H1 (cell line): Measurements from ENCODE around the gene OR51B4. TPM values are rescaled to one million over a fixed set of nuclear protein-coding genes. Genes with fewer than 3 reads are reported as not detected.

Experiments
- CTCF ChIA-PET: fragments of 300-600 bp; sonication (Branson Sonifier 250); formaldehyde crosslinking; loops from one replicate; lab custom pipeline; 2021; ENCODE audit not compliant: partially characterized antibody; lab: Charles Lee
- POLR2A ChIA-PET: fragments of 300-600 bp; sonication (Branson Sonifier 250); formaldehyde crosslinking; loops from one replicate; lab custom pipeline; 2021; ENCODE audit warnings: inconsistent platforms; ENCODE audit not compliant: partially characterized antibody; lab: Charles Lee
- DNase-seq, 2 experiments: peaks; one replicate each; pipeline versions ENCODE4 v3.0.0 to v3.0.0-alpha.2; 2010 to 2022; ENCODE audit warnings: low spot score in 2 of 2, low read depth in 1 of 2, mixed read lengths in 1 of 2
- FAIRE-seq: peaks from 2 replicates; lab custom pipeline; 2011; peaks lifted over from hg19 to GRCh38; lab: Jason Lieb, UNC
- H2AFZ ChIP-seq: 2 replicates; pipeline ENCODE4 v1.8.1; 2012; ENCODE audit warnings: low read length, inconsistent platforms
- H2AK5ac ChIP-seq: 2 replicates; pipeline ENCODE4 v1.6.1; 2013; ENCODE audit warnings: low read depth, low read length
- H2BK120ac ChIP-seq: replicated peaks from 2 replicates; pipeline ENCODE3; 2013; ENCODE audit warnings: low read depth, low read length, inconsistent platforms
- H2BK12ac ChIP-seq: 2 replicates; pipeline ENCODE4 v1.6.1; 2013; ENCODE audit warnings: low read depth, low read length
- H2BK15ac ChIP-seq: 2 replicates; pipeline ENCODE4 v1.6.1; 2013; ENCODE audit warnings: low read length
- H2BK20ac ChIP-seq: 2 replicates; pipeline ENCODE4 v1.6.1; 2013; ENCODE audit warnings: low read length
- H2BK5ac ChIP-seq: 2 replicates; pipeline ENCODE4 v1.6.1; 2013; ENCODE audit warnings: low read depth, low read length
- H3K14ac ChIP-seq: 2 replicates; pipeline ENCODE4 v1.6.1; 2013; ENCODE audit warnings: inconsistent platforms; ENCODE audit not compliant: insufficient read length
- H3K18ac ChIP-seq: 2 replicates; pipeline ENCODE4 v1.6.1; 2013; ENCODE audit warnings: low read length; ENCODE audit errors: extremely low read depth
- H3K23ac ChIP-seq: 2 replicates; pipeline ENCODE4 v1.6.1; 2013; ENCODE audit warnings: inconsistent platforms; ENCODE audit not compliant: insufficient read length
- H3K23me2 ChIP-seq: 2 replicates; pipeline ENCODE4 v1.6.1; 2013; ENCODE audit warnings: low read depth, low read length
- H3K27ac ChIP-seq: 2 replicates; pipeline ENCODE4 v1.6.1; 2011; ENCODE audit warnings: low read depth, low read length, inconsistent platforms
- H3K27me3 ChIP-seq, 4 experiments: replicated peaks in 1 of 4; 1 replicate in 1 of 4; 2 replicates in 3 of 4; pipeline versions ENCODE4 v1.6.1 to v1.8.1; 2011 to 2013; ENCODE audit warnings: low read length in 3 of 4, mild to moderate bottlenecking in 3 of 4, inconsistent platforms in 2 of 4, mixed read lengths in 2 of 4, moderate library complexity in 1 of 4; ENCODE audit not compliant: control insufficient read depth in 3 of 4, insufficient read depth in 3 of 4; ENCODE audit errors: extremely low read depth in 1 of 4
- H3K36me3 ChIP-seq, 4 experiments: 2 replicates each; pipeline versions ENCODE4 v1.6.1 to v1.8.1; 2011 to 2013; ENCODE audit warnings: mild to moderate bottlenecking in 4 of 4, low read length in 3 of 4, moderate library complexity in 2 of 4, control low read depth in 1 of 4, inconsistent platforms in 1 of 4; ENCODE audit not compliant: insufficient read depth in 4 of 4, control insufficient read depth in 2 of 4
- H3K4ac ChIP-seq: replicated peaks from 2 replicates; pipeline ENCODE3; 2013; ENCODE audit warnings: low read length, low read depth, mixed read lengths, inconsistent platforms; ENCODE audit not compliant: insufficient read length
- H3K4me1 ChIP-seq, 4 experiments: replicated peaks in 1 of 4; 1 replicate in 1 of 4; 2 replicates in 3 of 4; pipeline versions ENCODE4 v1.6.1 to v1.8.1; 2011 to 2013; ENCODE audit warnings: low read length in 3 of 4, inconsistent platforms in 2 of 4, mixed read lengths in 1 of 4; ENCODE audit not compliant: insufficient read depth in 4 of 4, control insufficient read depth in 3 of 4
- H3K4me2 ChIP-seq, 2 experiments: 2 replicates each; pipeline versions ENCODE4 v1.6.1 to v1.8.1; 2011 to 2013; ENCODE audit warnings: low read depth in 2 of 2, low read length in 2 of 2, control low read depth in 1 of 2, inconsistent platforms in 1 of 2, mild to moderate bottlenecking in 1 of 2; ENCODE audit not compliant: insufficient read depth in 1 of 2
- H3K4me3 ChIP-seq, 4 experiments: fragments of 200-600, 300-600 bp in 1 of 4; sonication (generic), shearing (Covaris generic), sonication (Bioruptor Twin) in 1 of 4; 2 replicates each; pipeline versions ENCODE4 v1.5.1 to v1.8.1; 2011 to 2016; ENCODE audit warnings: low read length in 4 of 4, low read depth in 3 of 4, control low read depth in 2 of 4, inconsistent platforms in 2 of 4, mild to moderate bottlenecking in 2 of 4, mixed read lengths in 1 of 4, moderate library complexity in 1 of 4; ENCODE audit not compliant: insufficient read depth in 2 of 4; ENCODE audit errors: extremely low read depth in 1 of 4
- H3K56ac ChIP-seq: replicated peaks from 2 replicates; pipeline ENCODE3; 2013; ENCODE audit warnings: low read depth, mild to moderate bottlenecking, mixed read lengths, low read length, inconsistent platforms; ENCODE audit not compliant: insufficient read length
- H3K79me1 ChIP-seq: 2 replicates; pipeline ENCODE4 v1.6.1; 2013; ENCODE audit warnings: low read depth, low read length, control low read depth
- H3K79me2 ChIP-seq, 2 experiments: 2 replicates each; pipeline versions ENCODE4 v1.6.1 to v1.8.1; 2012 to 2013; ENCODE audit warnings: low read length in 2 of 2, mild to moderate bottlenecking in 2 of 2, inconsistent platforms in 1 of 2; ENCODE audit not compliant: insufficient read depth in 2 of 2, control insufficient read depth in 1 of 2
- H3K9ac ChIP-seq, 4 experiments: replicated peaks in 1 of 4; 1 replicate in 1 of 4; 2 replicates in 3 of 4; pipeline versions ENCODE4 v1.6.1 to v1.8.1; 2011 to 2013; ENCODE audit warnings: low read depth in 3 of 4, low read length in 3 of 4, control low read depth in 2 of 4, mild to moderate bottlenecking in 2 of 4, moderate library complexity in 2 of 4, inconsistent platforms in 1 of 4; ENCODE audit errors: extremely low read depth in 1 of 4
- H3K9me3 ChIP-seq, 2 experiments: 2 replicates each; pipeline versions ENCODE4 v1.6.1 to v1.8.1; 2012 to 2013; ENCODE audit warnings: mild to moderate bottlenecking in 2 of 2, moderate library complexity in 2 of 2, control low read depth in 1 of 2, inconsistent platforms in 1 of 2, low read depth in 1 of 2, low read length in 1 of 2, mixed read lengths in 1 of 2; ENCODE audit not compliant: insufficient read depth in 2 of 2
- H4K20me1 ChIP-seq, 2 experiments: replicated peaks in 1 of 2; 2 replicates each; pipeline versions ENCODE3 to v1.8.1; 2011 to 2013; ENCODE audit warnings: inconsistent platforms in 2 of 2, low read length in 2 of 2, mild to moderate bottlenecking in 1 of 2; ENCODE audit not compliant: insufficient read depth in 2 of 2, control insufficient read depth in 1 of 2
- H4K5ac ChIP-seq: 2 replicates; pipeline ENCODE4 v1.6.1; 2013; ENCODE audit warnings: low read length, low read depth, mixed read lengths, inconsistent platforms; ENCODE audit not compliant: insufficient read length
- H4K8ac ChIP-seq: 2 replicates; pipeline ENCODE4 v1.8.0; 2013; ENCODE audit warnings: mild to moderate bottlenecking, moderate library complexity, low read length, inconsistent platforms; ENCODE audit not compliant: insufficient read depth; ENCODE audit errors: extremely low read depth
- H4K91ac ChIP-seq: replicated peaks from 2 replicates; pipeline ENCODE3; 2013; ENCODE audit warnings: low read length, mixed read lengths, inconsistent platforms; ENCODE audit not compliant: insufficient read length
- ASH2L ChIP-seq: fragments of 200-600, 300-600 bp; sonication (generic); IDR thresholded peaks from one replicate; pipeline ENCODE4 v1.7.1; 2017; ENCODE audit warnings: low read length
- BCL11A ChIP-seq, 2 experiments: IDR thresholded peaks; one replicate each; pipeline ENCODE4 v1.6.1; 2011; ENCODE audit warnings: low read depth in 2 of 2, low read length in 2 of 2, mild to moderate bottlenecking in 2 of 2
- BRCA1 ChIP-seq: IDR thresholded peaks from 2 replicates; pipeline ENCODE4 v1.6.1; 2012; ENCODE audit warnings: low read depth, low read length, improper control_type of control experiment
- CBX5 ChIP-seq: fragments of 300-800, 300-1000 bp; sonication (generic); IDR thresholded peaks from 2 replicates; pipeline ENCODE4 v1.7.1; 2016; ENCODE audit warnings: antibody characterized with exemption, low read length, low read depth
- CEBPB ChIP-seq: IDR thresholded peaks from 2 replicates; pipeline ENCODE4 v1.6.1; 2012; ENCODE audit warnings: low read depth, low read length
- CHD1 ChIP-seq: IDR thresholded peaks from 2 replicates; pipeline ENCODE4 v1.6.1; 2012; ENCODE audit warnings: low read depth, low read length, improper control_type of control experiment
- EGR1 ChIP-seq: IDR thresholded peaks from 2 replicates; pipeline ENCODE4 v1.6.1; 2011; ENCODE audit warnings: low read depth, low read length, borderline replicate concordance
- HDAC2 ChIP-seq, 2 experiments: fragments of 300-600 bp in 1 of 2; sonication (generic) in 1 of 2; IDR thresholded peaks; 2 replicates each; pipeline ENCODE4 v1.6.1; 2011 to 2012; ENCODE audit warnings: low read depth in 2 of 2, low read length in 2 of 2, mild to moderate bottlenecking in 2 of 2, moderate library complexity in 2 of 2, borderline replicate concordance in 1 of 2, inconsistent platforms in 1 of 2
- KDM4A ChIP-seq: IDR thresholded peaks from one replicate; pipeline ENCODE4 v1.7.1; 2012; ENCODE audit warnings: low read depth, mild to moderate bottlenecking, moderate library complexity, low read length, inconsistent platforms; ENCODE audit not compliant: severe bottlenecking
- NRF1 ChIP-seq: IDR thresholded peaks from 2 replicates; pipeline ENCODE4 v1.6.1; 2011; ENCODE audit warnings: mild to moderate bottlenecking, low read depth, low read length, improper control_type of control experiment
- POLR2A ChIP-seq, 2 experiments: IDR thresholded peaks; 1 replicate in 1 of 2; 2 replicates in 1 of 2; pipeline ENCODE4 v1.6.1; 2011; ENCODE audit warnings: low read depth in 2 of 2, low read length in 2 of 2, mild to moderate bottlenecking in 2 of 2; ENCODE audit errors: control extremely low read depth in 1 of 2
- POLR2AphosphoS5 ChIP-seq: IDR thresholded peaks from 2 replicates; pipeline ENCODE4 v1.6.1; 2011; ENCODE audit warnings: low read depth, low read length
- RBBP5 ChIP-seq: IDR thresholded peaks from 2 replicates; pipeline ENCODE4 v1.7.1; 2012; ENCODE audit warnings: low read depth, mild to moderate bottlenecking, inconsistent platforms, low read length, moderate library complexity, borderline replicate concordance
- RXRA ChIP-seq: IDR thresholded peaks from 2 replicates; pipeline ENCODE4 v1.6.1; 2011; ENCODE audit warnings: low read depth, mild to moderate bottlenecking, low read length, moderate library complexity; ENCODE audit not compliant: insufficient read depth
- SP4 ChIP-seq: IDR thresholded peaks from 2 replicates; pipeline ENCODE4 v1.6.1; 2012; ENCODE audit warnings: low read length, inconsistent platforms
- TEAD4 ChIP-seq: IDR thresholded peaks from 2 replicates; pipeline ENCODE4 v1.6.1; 2012; ENCODE audit warnings: low read depth, low read length, inconsistent platforms, mixed read lengths
- WGBS, 2 experiments: shearing (Covaris generic) in 1 of 2; methylation state at CpG; one replicate each; pipeline versions ENCODE4 v1.1.6 to v1.1.7; 2013 to 2015; ENCODE audit warnings: low lambda C conversion rate in 2 of 2, mixed read lengths in 2 of 2, inconsistent platforms in 1 of 2, low coverage in 1 of 2, missing lambda C conversion rate in 1 of 2; ENCODE audit not compliant: insufficient replicate concordance in 2 of 2, insufficient coverage in 1 of 2, insufficient read length in 1 of 2; ENCODE audit errors: extremely low coverage in 1 of 2, missing lambda C conversion rate in 1 of 2; 5-methylcytosine and 5-hydroxymethylcytosine counted together
- polyA plus RNA-seq, 7 experiments: library from polyadenylated mRNA; depleted of rRNA in 3 of 7; stranded (reverse) in 5 of 7; unstranded in 2 of 7; fragments of >200 nt in 5 of 7; fragments of 200-250 nt in 2 of 7; gene quantifications; 1 replicate in 5 of 7; 2 replicates in 1 of 7; 4 replicates in 1 of 7; pipeline versions ENCODE4 v1.2.1 to v1.2.3, GENCODE V29; 2011 to 2013; ENCODE audit warnings: missing spikeins in 2 of 7, mixed read lengths in 2 of 7
- total RNA-seq: library from RNA; stranded (reverse); fragmentation: NEBNext Ultra II Directional; extraction: Animal tissue kit (Norgen Biotek cat#: 25700); gene quantifications from 2 replicates; pipeline ENCODE4 v1.2.1, GENCODE V29; 2021
- TF ChIP-seq, protein P1 (sequence below): IDR thresholded peaks from 2 replicates; pipeline ENCODE4 v1.6.1; 2012; ENCODE audit warnings: inconsistent platforms

OR51B4 gene
- total and polyA plus RNA-seq, 2 of the 8 experiments (the other 6 are each of a cell fraction or from before 2014, with no cell fraction given), result not detected

DNA sequence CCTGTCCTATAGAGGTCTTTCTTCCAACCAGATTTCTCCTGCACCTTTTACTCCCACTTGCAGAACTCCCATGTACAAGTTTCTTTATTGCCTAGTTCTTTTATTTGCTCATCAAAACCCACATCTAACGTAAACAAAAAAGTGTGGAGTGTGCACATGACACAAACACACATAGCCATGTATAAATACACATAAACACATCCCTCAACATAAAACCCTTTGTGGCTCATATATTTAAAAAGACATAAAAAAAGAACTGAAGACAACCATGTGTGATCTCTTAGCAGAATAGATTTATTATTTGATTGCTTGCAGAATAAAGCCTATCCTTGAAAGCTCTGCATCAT is 48.9 kb downstream of the OR51B4 start:
- Histone ChIP-seq H2AFZ (no peak overlapping the region), H3K79me1 (no peaks in the 10 kb centered on the region), H3K14ac (no peak overlapping the region), H3K4me2 (no peak overlapping the region), H3K27me3 (peaks cover 0 to 1% (median 0%) of the 10 kb centered on the region in 4 experiments; a peak in 3 of 7 replicates), H2BK120ac (no peak overlapping the region), H3K9me3 (no peaks in the 10 kb centered on the region), H3K36me3 (no peaks in the 10 kb centered on the region), H3K18ac (no peak overlapping the region), H4K20me1 (no peaks in the 10 kb centered on the region), H3K23ac (no peak overlapping the region), H2BK5ac (no peak overlapping the region), H2BK15ac (no peak overlapping the region), H3K4ac (no peak overlapping the region), H2AK5ac (no peak overlapping the region), H3K23me2 (no peaks in the 10 kb centered on the region), H3K27ac (no peak overlapping the region), H4K5ac (no peak overlapping the region), H2BK12ac (no peak overlapping the region), H2BK20ac (no peak overlapping the region), H4K8ac (no peak overlapping the region), H3K4me1 (peaks cover under 1 to 5% (median 1%) of the 10 kb centered on the region in 4 experiments; a peak in 5 of 7 replicates), H3K56ac (no peak overlapping the region), H3K79me2 (no peaks in the 10 kb centered on the region), H3K9ac (no peak overlapping the region), H3K4me3 (no peak overlapping the region), H4K91ac (no peak overlapping the region)
- CTCF ChIA-PET, result no interaction called here
- 100% methylated on average over 1 of the region's 1 CpG; no CpG with 5 or more reads in 1 of the 2 experiments for WGBS, 2 experiments
- FAIRE-seq (no peak), DNase-seq (no peak)
- POLR2A ChIA-PET, result no interaction called here
- TF ChIP-seq EGR1 (no peak), POLR2A (IDR thresholded peaks at IDR 0.05; ENCODE audit: control extremely low read depth in 1 of 2, low read depth in 2 of 2, low read length in 2 of 2) (no peak), ASH2L (no peak), NRF1 (no peak), POLR2AphosphoS5 (no peak), CHD1 (no peak), TEAD4 (no peak), HDAC2 (IDR thresholded peaks at IDR 0.05; ENCODE audit: borderline replicate concordance in 1 of 2, low read depth in 2 of 2, low read length in 2 of 2) (no peak), BRCA1 (no peak), RBBP5 (no peak), BCL11A (IDR thresholded peaks at IDR 0.05; ENCODE audit: low read depth in 2 of 2, low read length in 2 of 2) (no peak), SP4 (no peak), RXRA (no peak), KDM4A (no peak), CEBPB (no peak), CBX5 (no peak)
- TF ChIP-seq, protein P1, sequence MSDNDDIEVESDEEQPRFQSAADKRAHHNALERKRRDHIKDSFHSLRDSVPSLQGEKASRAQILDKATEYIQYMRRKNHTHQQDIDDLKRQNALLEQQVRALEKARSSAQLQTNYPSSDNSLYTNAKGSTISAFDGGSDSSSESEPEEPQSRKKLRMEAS, result no peak
